ENCODE measurements around the gene PSTPIP1.

Gene PSTPIP1

DNA sequence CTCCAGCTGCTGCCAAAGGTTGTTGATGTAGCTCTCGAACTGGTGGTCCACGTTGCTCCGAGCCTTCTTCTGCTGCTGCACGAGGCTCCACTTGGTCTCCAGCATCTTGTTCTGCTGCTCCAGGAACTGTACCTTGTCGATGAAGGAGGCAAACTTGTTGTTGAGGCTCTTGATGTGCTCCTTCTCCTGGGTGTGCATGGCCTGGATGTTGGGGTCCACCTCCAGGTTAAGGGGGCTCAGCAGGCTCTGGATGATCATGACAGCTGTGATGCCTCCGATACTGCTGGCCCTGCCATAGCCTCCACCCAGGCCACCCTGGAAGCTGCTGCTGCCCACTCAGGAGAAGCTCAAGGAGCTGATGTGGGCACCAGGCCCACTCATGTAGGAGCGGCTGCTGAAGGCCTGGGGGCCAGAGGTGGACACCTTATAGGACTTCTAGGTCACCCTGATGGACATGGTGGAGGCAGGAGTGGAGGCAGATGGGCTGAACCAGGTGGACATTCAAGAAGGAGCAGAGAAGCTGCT lies 14.9 kb upstream of the PSTPIP1 start:
- Histone ChIP-seq H3K4me1 (ENCODE audit: control insufficient read depth in 1 of 2, insufficient read depth in 1 of 2, low read depth in 1 of 2, low read length in 1 of 2) (peaks cover 50 to 51% of the 10 kb centered on the region in 2 experiments), H3K9me3 (no peaks in the 10 kb centered on the region)
- TF ChIP-seq, protein P1, sequence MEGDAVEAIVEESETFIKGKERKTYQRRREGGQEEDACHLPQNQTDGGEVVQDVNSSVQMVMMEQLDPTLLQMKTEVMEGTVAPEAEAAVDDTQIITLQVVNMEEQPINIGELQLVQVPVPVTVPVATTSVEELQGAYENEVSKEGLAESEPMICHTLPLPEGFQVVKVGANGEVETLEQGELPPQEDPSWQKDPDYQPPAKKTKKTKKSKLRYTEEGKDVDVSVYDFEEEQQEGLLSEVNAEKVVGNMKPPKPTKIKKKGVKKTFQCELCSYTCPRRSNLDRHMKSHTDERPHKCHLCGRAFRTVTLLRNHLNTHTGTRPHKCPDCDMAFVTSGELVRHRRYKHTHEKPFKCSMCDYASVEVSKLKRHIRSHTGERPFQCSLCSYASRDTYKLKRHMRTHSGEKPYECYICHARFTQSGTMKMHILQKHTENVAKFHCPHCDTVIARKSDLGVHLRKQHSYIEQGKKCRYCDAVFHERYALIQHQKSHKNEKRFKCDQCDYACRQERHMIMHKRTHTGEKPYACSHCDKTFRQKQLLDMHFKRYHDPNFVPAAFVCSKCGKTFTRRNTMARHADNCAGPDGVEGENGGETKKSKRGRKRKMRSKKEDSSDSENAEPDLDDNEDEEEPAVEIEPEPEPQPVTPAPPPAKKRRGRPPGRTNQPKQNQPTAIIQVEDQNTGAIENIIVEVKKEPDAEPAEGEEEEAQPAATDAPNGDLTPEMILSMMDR (IDR thresholded peaks at IDR 0.05): no peak

DNA sequence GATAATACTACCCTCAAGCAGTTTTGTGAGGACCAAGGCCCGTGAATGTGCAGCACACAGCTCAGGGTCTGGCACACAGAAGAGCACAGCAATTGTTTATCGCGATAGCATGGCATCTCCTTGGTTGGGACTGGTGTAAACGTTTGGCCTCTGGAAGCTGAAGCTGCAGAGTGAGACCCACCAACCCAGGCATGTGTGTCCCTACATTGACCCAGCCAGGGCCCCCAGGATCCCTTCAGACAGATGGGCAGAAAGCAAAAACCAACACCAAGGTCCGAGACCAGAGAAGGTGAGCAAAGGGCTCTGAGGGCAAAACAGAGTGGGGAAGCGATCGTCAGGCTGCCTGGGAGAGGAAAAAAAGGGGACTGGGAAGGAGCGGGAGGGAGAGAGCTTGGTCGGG lies 12.6 kb upstream of the PSTPIP1 start:
- Histone ChIP-seq H3K27me3 (no peaks in the 10 kb centered on the region), H3K27ac (peak overlapping the region; percentile 89), H3K4me1 (ENCODE audit: control insufficient read depth in 1 of 2, insufficient read depth in 1 of 2, low read depth in 1 of 2, low read length in 1 of 2) (peaks cover 51 to 58% of the 10 kb centered on the region in 2 experiments), H3K4me3 (ENCODE audit: low read depth in 1 of 2, low read length in 1 of 2) (no peak overlapping the region), H3K36me3 (no peaks in the 10 kb centered on the region), H3K9me3 (no peaks in the 10 kb centered on the region)
- TF ChIP-seq, protein P1 (IDR thresholded peaks at IDR 0.05): no peak

More for the DNA sequence above, 14.9 kb upstream of the PSTPIP1 start:
- Histone ChIP-seq H3K27ac (no peak overlapping the region), H3K36me3 (no peaks in the 10 kb centered on the region), H3K4me3 (ENCODE audit: low read depth in 1 of 2, low read length in 1 of 2) (no peak overlapping the region), H3K27me3 (no peaks in the 10 kb centered on the region)

DNA sequence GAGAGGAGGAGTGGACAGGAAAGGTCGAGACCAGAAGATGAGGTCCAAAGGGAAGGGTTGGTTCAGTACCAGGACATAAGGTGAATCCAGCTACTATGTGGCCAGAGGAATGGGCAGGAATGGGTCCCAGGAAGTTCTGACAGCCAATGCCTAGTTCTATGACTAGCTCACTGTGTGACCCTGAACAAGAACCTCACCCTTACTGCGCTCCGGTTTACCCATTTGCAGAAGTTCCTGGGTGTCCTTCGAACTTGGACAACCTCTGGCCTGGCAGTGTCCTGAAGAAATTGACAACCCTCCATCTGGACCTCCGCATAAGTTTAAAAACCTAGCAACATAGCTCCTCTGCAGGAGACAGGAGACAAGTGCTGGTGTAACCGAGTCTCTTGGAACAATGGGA lies 12.2 kb upstream of the PSTPIP1 start:
- Histone ChIP-seq H3K4me1 (ENCODE audit: control insufficient read depth in 1 of 2, insufficient read depth in 1 of 2, low read depth in 1 of 2, low read length in 1 of 2) (peaks cover 55 to 62% of the 10 kb centered on the region in 2 experiments), H3K4me3 (ENCODE audit: low read depth in 1 of 2, low read length in 1 of 2) (no peak overlapping the region), H3K36me3 (no peaks in the 10 kb centered on the region), H3K9me3 (no peaks in the 10 kb centered on the region), H3K27me3 (no peaks in the 10 kb centered on the region), H3K27ac (peak overlapping the region; percentile 89)
- TF ChIP-seq, protein P1 (IDR thresholded peaks at IDR 0.05): no peak

DNA sequence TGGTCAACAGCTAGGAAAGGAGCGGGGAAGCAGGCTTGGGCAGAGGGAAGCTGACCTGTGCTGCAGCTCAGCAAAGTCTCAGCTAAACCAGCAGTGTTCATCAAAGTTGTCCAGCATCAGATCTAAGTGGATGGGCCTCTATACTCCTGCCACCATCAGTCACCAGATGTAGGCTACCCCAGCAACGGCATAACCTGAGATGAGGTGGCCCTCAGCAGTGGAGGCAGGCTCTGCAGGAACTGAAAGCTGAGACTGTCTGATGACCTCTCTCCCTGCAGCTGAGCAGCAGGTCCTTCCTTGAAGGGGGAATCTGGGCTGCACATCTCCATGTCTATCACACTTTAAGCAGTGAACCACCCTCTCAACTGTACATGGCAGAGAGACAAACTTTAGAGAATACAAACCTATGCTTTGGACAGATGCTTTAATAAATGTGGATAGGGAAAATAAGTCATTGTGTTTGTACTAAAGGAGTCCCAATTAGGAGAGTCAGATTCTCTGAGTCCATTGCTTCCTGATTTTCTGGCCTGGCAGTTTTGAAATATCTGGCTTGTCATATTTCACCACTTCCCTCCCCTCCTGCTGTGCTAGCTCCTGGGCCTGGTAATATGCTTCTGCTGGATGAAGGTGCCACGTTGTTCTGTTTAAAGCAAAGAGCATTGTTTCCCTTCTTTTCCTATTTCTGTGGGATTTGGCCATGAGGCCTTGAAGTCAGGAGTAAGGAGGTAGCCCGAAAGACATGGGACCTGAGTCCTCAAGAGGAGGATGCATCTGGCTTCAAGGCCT lies 11.1 kb upstream of the PSTPIP1 start:
- Histone ChIP-seq H3K36me3 (no peaks in the 10 kb centered on the region), H3K9me3 (no peaks in the 10 kb centered on the region), H3K4me3 (ENCODE audit: low read depth in 1 of 2, low read length in 1 of 2) (peak overlapping the region; percentile 4 to 45), H3K27me3 (no peaks in the 10 kb centered on the region), H3K4me1 (ENCODE audit: control insufficient read depth in 1 of 2, insufficient read depth in 1 of 2, low read depth in 1 of 2, low read length in 1 of 2) (peaks cover 65 to 72% of the 10 kb centered on the region in 2 experiments), H3K27ac (peak overlapping the region; percentile 89)
- TF ChIP-seq, protein P1 (IDR thresholded peaks at IDR 0.05): no peak

DNA sequence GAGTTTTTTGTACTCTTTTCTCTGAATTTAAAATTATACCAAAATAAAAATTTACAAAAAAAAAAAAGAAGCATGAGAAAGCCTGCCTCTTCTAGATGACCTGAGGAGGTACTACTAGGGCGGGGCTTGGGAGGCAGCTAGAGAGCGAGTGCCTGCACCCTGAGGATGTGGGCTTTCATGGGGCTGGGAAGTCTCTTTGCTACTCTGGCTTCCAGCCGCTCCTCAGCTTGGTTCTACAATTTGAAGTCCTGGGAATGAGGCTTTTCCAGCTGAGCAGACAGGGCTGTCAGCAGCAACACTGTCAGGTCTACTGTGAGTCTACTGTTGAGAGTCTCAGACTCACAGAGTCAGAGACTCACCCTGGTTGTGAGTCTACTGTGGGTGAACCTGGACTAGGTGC lies 8.2 kb upstream of the PSTPIP1 start:
- H3K4me1 ChIP-seq (ENCODE audit: control insufficient read depth in 1 of 2, insufficient read depth in 1 of 2, low read depth in 1 of 2, low read length in 1 of 2): peaks cover 91 to 96% of the 10 kb centered on the region in 2 experiments

More for the DNA sequence above, 8.2 kb upstream of the PSTPIP1 start:
- peak overlapping the region; percentile 89 for H3K27ac ChIP-seq
- no peaks in the 10 kb centered on the region for H3K27me3 ChIP-seq
- H3K36me3 ChIP-seq: no peaks in the 10 kb centered on the region
- H3K4me3 ChIP-seq (ENCODE audit: low read depth in 1 of 2, low read length in 1 of 2): no peak overlapping the region
- H3K9me3 ChIP-seq: no peaks in the 10 kb centered on the region
- TF ChIP-seq, protein P1 (IDR thresholded peaks at IDR 0.05): no peak
